PC-9 (cell line): Measurements from ENCODE around the gene NKX2-4.

ENCODE experiments used
- EZH2 ChIP-seq: fragments of 200-600 bp; sonication (generic); IDR thresholded peaks from 2 replicates; pipeline ENCODE4 v1.8.0; 2017; ENCODE audit warnings: antibody characterized with exemption, low read depth
- TF ChIP-seq, protein P1 (sequence below): fragments of 200-600 bp; sonication (generic); conservative IDR thresholded peaks from 2 replicates; pipeline ENCODE4 v1.6.1; 2017; ENCODE audit warnings: mixed run types, antibody characterized with exemption, mild to moderate bottlenecking, moderate library complexity

DNA sequence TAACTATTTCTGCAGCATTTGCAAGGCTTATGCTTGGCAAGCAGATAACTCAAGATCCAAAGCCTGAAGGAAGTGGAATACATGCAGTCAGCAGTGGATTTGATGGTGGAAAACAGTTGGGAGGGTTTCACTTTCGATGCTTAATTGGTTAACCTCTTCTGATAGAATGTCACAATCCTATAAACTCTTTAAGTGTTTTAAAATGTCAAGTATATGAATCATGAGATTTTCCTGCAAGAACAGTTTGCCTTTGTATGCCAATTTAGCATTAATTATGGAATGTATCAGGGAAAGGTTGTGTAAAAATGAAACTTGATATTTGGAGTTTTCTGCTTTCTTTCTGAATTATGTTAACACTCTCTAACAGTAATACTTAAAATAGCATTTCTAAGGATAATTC, 36.6 kb downstream of the NKX2-4 start:
- TF ChIP-seq, protein P1, sequence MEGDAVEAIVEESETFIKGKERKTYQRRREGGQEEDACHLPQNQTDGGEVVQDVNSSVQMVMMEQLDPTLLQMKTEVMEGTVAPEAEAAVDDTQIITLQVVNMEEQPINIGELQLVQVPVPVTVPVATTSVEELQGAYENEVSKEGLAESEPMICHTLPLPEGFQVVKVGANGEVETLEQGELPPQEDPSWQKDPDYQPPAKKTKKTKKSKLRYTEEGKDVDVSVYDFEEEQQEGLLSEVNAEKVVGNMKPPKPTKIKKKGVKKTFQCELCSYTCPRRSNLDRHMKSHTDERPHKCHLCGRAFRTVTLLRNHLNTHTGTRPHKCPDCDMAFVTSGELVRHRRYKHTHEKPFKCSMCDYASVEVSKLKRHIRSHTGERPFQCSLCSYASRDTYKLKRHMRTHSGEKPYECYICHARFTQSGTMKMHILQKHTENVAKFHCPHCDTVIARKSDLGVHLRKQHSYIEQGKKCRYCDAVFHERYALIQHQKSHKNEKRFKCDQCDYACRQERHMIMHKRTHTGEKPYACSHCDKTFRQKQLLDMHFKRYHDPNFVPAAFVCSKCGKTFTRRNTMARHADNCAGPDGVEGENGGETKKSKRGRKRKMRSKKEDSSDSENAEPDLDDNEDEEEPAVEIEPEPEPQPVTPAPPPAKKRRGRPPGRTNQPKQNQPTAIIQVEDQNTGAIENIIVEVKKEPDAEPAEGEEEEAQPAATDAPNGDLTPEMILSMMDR = no peak
- no peak for TF ChIP-seq EZH2
